ENCODE data around the gene HDAC4.

The HDAC4 gene

DNA sequence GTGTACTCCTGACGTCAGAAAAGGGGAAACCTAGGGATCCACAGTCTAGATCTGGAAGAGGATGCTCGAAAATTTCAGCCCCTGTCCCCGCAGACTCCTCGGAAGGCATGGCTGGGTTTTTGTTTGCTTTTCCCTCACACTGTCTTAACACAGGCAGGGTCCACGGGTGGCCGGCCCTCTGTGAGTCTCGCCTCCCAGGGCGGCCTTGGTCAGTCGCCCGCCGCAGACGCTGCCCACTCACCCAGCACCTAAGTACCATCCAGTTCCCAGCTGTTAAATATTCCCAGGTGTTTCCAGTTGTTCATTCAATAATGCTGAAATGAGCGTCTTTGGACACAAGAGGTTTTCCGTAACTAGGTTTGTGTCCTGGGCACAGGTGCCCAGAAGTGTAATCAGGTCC is 359.8 kb downstream of the HDAC4 start:
- CTCF ChIA-PET, result interaction anchor here (0.6 kb wide), 1 partner anchor 339 kb away, joined by 3 read pairs; no protein-coding TSS in a partner anchor
- Histone ChIP-seq H3K36me3 (ENCODE audit: control insufficient read depth in 2 of 2, insufficient read depth in 1 of 2, low read length in 2 of 2) (no peaks in the 10 kb centered on the region), H3K4me3 (ENCODE audit: low read depth, low read length) (no peak overlapping the region), H3K4me1 (ENCODE audit: control insufficient read depth, insufficient read depth, low read length) (no peaks in the 10 kb centered on the region), H3K27ac (ENCODE audit: extremely low read depth, low read depth, low read length) (no peak overlapping the region), H3K9me3 (ENCODE audit: control insufficient read depth, insufficient read depth, low read depth, low read length) (no peaks in the 10 kb centered on the region)
- TF ChIP-seq ZBTB8A (tag by site-specific recombination; IDR thresholded peaks at IDR 0.05), result no peak
- no peak for TF ChIP-seq GLI4 (tag by site-specific recombination; IDR thresholded peaks at IDR 0.05)
- TF ChIP-seq, protein P1, sequence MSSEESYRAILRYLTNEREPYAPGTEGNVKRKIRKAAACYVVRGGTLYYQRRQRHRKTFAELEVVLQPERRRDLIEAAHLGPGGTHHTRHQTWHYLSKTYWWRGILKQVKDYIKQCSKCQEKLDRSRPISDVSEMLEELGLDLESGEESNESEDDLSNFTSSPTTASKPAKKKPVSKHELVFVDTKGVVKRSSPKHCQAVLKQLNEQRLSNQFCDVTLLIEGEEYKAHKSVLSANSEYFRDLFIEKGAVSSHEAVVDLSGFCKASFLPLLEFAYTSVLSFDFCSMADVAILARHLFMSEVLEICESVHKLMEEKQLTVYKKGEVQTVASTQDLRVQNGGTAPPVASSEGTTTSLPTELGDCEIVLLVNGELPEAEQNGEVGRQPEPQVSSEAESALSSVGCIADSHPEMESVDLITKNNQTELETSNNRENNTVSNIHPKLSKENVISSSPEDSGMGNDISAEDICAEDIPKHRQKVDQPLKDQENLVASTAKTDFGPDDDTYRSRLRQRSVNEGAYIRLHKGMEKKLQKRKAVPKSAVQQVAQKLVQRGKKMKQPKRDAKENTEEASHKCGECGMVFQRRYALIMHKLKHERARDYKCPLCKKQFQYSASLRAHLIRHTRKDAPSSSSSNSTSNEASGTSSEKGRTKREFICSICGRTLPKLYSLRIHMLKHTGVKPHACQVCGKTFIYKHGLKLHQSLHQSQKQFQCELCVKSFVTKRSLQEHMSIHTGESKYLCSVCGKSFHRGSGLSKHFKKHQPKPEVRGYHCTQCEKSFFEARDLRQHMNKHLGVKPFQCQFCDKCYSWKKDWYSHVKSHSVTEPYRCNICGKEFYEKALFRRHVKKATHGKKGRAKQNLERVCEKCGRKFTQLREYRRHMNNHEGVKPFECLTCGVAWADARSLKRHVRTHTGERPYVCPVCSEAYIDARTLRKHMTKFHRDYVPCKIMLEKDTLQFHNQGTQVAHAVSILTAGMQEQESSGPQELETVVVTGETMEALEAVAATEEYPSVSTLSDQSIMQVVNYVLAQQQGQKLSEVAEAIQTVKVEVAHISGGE (tag by site-specific recombination; conservative IDR thresholded peaks at IDR 0.05; ENCODE audit: low read depth), result no peak
- TF ChIP-seq ZBTB1 (tag by site-specific recombination; IDR thresholded peaks at IDR 0.05), result no peak
- TF ChIP-seq SCRT1 (tag by site-specific recombination; IDR thresholded peaks at IDR 0.05; ENCODE audit: borderline replicate concordance), result no peak
- no peak for TF ChIP-seq REPIN1 (tag by site-specific recombination; IDR thresholded peaks at IDR 0.05; ENCODE audit: low read depth)
- no peak for TF ChIP-seq ZNF707 (tag by site-specific recombination; IDR thresholded peaks at IDR 0.05)
- no peak for TF ChIP-seq ZNF830 (tag by site-specific recombination; IDR thresholded peaks at IDR 0.05; ENCODE audit: low read depth)
- TF ChIP-seq ZNF324 (tag by site-specific recombination; IDR thresholded peaks at IDR 0.05), result no peak
- TF ChIP-seq MEIS1 (CRISPR knock-in tag; IDR thresholded peaks at IDR 0.05; ENCODE audit: borderline replicate concordance), result no peak
- TF ChIP-seq ZNF133 (tag by site-specific recombination; IDR thresholded peaks at IDR 0.05), result no peak
- TF ChIP-seq, protein P2, sequence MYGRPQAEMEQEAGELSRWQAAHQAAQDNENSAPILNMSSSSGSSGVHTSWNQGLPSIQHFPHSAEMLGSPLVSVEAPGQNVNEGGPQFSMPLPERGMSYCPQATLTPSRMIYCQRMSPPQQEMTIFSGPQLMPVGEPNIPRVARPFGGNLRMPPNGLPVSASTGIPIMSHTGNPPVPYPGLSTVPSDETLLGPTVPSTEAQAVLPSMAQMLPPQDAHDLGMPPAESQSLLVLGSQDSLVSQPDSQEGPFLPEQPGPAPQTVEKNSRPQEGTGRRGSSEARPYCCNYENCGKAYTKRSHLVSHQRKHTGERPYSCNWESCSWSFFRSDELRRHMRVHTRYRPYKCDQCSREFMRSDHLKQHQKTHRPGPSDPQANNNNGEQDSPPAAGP (tag by site-specific recombination; IDR thresholded peaks at IDR 0.05), result no peak
- TF ChIP-seq TRIM28 (IDR thresholded peaks at IDR 0.05; ENCODE audit: borderline replicate concordance, low read length), result no peak
- no peak for TF ChIP-seq ZNF10 (tag by site-specific recombination; IDR thresholded peaks at IDR 0.05)
- no peak for TF ChIP-seq BCL11A (tag by site-specific recombination; IDR thresholded peaks at IDR 0.05; ENCODE audit: low read depth)
- no peak for TF ChIP-seq ZNF416 (tag by site-specific recombination; IDR thresholded peaks at IDR 0.05)
- no peak for TF ChIP-seq ZNF558 (tag by site-specific recombination; IDR thresholded peaks at IDR 0.05)
- no peak for TF ChIP-seq ZNF621 (tag by site-specific recombination; IDR thresholded peaks at IDR 0.05)
- no peak for TF ChIP-seq ZNF426 (tag by site-specific recombination; IDR thresholded peaks at IDR 0.05)
- TF ChIP-seq ZNF747 (tag by site-specific recombination; IDR thresholded peaks at IDR 0.05), result no peak
- POLR2A ChIA-PET, result no interaction called here

DNA sequence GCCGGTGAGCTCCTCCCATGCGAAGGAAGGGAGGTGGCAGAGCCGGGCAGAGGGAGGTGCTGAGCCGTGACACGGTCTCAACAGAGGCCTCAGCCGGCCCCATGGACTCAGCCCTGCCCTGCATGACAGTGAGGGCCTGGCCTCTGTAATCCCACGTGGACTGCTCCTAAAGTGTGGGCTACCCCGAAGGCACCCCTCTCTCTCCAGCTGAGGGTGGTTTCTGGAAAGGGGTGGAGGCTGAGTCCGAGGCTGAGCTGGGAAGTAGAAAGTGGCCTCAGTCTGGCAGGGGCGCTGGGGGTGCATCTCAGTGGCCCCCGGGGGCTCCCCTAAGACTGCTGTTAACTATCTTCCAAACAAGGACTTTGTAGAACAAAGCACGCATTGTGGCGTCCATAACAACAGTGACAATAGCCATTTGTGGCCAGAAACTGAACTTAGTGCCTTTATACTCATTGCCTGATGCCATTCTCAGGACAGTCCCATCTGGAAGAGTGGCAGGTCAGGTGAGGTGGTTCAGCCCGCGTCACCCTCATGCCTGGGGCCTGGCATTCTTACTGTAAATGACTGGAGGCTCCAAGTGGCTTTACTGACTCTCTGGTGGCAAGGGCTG is 360.6 kb downstream of the HDAC4 start:
- POLR2A ChIA-PET, result no interaction called here
- no peaks in the 10 kb centered on the region for H3K36me3 ChIP-seq (ENCODE audit: control insufficient read depth in 2 of 2, insufficient read depth in 1 of 2, low read length in 2 of 2)
- CTCF ChIA-PET, result no interaction called here
- H3K9me3 ChIP-seq (ENCODE audit: control insufficient read depth, insufficient read depth, low read depth, low read length), result no peaks in the 10 kb centered on the region
- H3K27ac ChIP-seq (ENCODE audit: extremely low read depth, low read depth, low read length), result no peak overlapping the region
- TF ChIP-seq ZNF76 (tag by site-specific recombination; IDR thresholded peaks at IDR 0.05; ENCODE audit: borderline replicate concordance, low read depth) (no peak), KLF16 (tag by site-specific recombination; IDR thresholded peaks at IDR 0.05) (no peak)
- H3K4me1 ChIP-seq (ENCODE audit: control insufficient read depth, insufficient read depth, low read length), result no peaks in the 10 kb centered on the region
- no peak overlapping the region for H3K4me3 ChIP-seq (ENCODE audit: low read depth, low read length)
